HTR-8/SVneo (cell line): ENCODE results near the gene TRIM44.
"Not testable (repeated sequence)": the region's sequence is repeated elsewhere in the genome, so short reads cannot be mapped to it uniquely, and the experiment has no call there.

ENCODE experiments used
- DNase-seq: peaks from one replicate; pipeline ENCODE4 v3.0.0; 2011; ENCODE audit warnings: low spot score, mixed read lengths; ENCODE audit not compliant: insufficient read length
- FAIRE-seq: peaks from 2 replicates; lab custom pipeline; 2011; peaks lifted over from hg19 to GRCh38; lab: Jason Lieb, UNC

The TRIM44 gene

GRCh38 chr11:35712533-35712932, 50.0 kb downstream of the TRIM44 start:
- FAIRE-seq, result no peak

GRCh38 chr11:35714882-35715627, 52.5 kb downstream of the TRIM44 start:
- FAIRE-seq (peak; percentile 82), DNase-seq (no peak)

More at GRCh38 chr11:35712533-35712932, 50.0 kb downstream of the TRIM44 start:
- no peak for DNase-seq

- not testable (repeated sequence) for FAIRE-seq, DNase-seq
Measured at GRCh38 chr11:35715677-35716076, 53.1 kb downstream of the TRIM44 start.

GRCh38 chr11:35717043-35717442, 54.5 kb downstream of the TRIM44 start:
- no peak for FAIRE-seq
- no peak for DNase-seq

- no peak for DNase-seq
Measured at GRCh38 chr11:35717520-35717919, 54.9 kb downstream of the TRIM44 start.

DNA sequence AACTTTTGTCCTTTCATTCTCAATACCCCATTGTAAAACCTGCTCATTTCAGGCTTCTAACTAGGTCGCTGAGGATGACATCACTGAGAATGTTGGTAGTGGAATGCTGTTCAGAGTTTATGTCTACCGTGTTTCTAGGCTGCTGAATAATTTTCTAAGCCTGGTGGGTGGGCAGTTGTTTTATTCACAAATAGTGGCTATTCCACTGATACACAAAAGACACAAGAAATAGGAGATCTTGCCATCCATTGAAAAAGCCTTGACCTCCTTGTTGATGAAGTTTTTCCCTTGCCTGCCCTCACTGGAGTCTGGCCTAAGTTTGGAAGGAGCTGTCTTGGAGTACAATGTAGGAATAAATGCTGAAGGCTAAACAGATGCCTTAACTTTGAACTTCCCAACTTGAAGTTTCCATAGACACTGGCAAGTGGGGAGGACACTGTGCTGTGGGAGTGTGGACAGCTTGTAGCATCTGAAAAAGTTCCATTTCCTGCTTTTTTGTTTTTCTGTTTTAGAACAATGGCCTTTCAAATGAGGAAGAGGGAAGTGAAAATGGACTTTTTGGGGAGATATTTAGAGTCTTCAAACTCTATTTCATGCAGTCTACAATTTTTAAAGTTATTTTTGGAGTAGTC, 59.2 kb downstream of the TRIM44 start:
- FAIRE-seq (no peak), DNase-seq (no peak)

More at GRCh38 chr11:35717520-35717919, 54.9 kb downstream of the TRIM44 start:
- FAIRE-seq, result no peak

DNA sequence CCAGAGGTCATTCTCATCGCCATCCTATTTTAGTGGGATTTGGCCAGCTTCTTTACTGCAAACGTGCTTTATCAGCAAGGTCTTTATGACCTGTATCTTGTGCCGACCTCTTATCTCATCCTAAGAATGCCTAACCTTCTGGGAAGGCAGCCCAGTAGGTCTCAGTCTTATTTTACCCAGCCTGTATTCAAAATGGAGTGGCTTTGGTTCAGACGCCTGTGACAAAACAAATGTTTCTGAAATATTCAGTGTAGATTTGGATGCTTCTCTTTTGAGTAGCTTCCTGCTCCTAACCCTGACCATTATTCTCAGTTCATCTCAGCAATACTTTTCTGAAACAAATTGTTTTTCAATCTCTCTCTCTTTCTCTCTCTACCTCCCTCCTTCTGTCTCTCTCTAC, 60.1 kb downstream of the TRIM44 start:
- DNase-seq, result no peak
- FAIRE-seq, result no peak

- DNase-seq (no peak), FAIRE-seq (no peak)
Measured at GRCh38 chr11:35723493-35723892, 60.9 kb downstream of the TRIM44 start.

GRCh38 chr11:35723913-35724312, 61.3 kb downstream of the TRIM44 start:
- DNase-seq, result no peak
- FAIRE-seq, result no peak

GRCh38 chr11:35725885-35726284, 63.3 kb downstream of the TRIM44 start:
- no peak for FAIRE-seq
- DNase-seq, result peak; percentile 30

DNA sequence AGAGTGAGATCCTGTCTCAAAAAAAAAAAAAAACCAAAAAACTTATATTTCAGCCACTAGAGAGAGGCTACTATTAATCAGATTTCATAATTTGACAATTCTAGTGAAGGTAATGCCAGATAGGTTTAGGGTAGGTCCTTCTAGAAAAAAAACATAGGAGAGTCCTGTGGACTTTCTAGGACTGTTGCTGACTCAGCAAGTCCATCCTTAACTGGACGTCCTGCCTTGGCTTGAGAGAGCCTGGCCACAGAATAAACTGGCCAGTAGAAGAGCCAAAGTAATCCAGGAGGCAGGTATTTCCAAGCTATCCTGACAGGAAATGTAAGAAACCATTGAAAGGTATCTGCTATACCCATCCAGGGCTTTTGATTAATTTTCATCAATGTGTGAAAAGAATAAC, 64.6 kb downstream of the TRIM44 start:
- no peak for DNase-seq
- FAIRE-seq, result no peak

GRCh38 chr11:35730254-35730653, 67.7 kb downstream of the TRIM44 start:
- FAIRE-seq (no peak), DNase-seq (no peak)

- no peak for DNase-seq
- FAIRE-seq, result no peak
Measured at GRCh38 chr11:35734669-35735410, 72.3 kb downstream of the TRIM44 start.

GRCh38 chr11:35735411-35735810, 72.8 kb downstream of the TRIM44 start:
- FAIRE-seq, result no peak

DNA sequence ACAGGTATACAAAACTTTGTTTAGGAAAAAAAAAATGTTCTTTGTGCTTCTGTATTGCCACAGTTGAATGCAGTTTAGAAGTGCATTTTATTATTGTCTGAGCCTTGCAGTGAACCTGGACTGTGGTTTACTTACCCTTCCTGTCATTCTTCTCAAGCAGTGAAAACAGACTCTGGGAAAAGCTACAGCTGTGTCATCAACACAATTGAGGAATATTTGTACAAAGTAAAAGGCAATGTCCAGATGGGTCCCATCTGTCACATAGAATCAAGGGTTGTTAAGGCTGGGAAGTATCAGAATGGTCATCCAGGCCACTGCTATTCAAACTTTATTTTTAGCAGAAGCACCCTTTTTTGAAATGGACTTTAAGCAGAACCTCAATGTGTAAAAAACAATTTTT, 73.3 kb downstream of the TRIM44 start:
- no peak for DNase-seq
- FAIRE-seq, result no peak

More at GRCh38 chr11:35735411-35735810, 72.8 kb downstream of the TRIM44 start:
- DNase-seq, result no peak

- no peak for FAIRE-seq
- DNase-seq, result no peak
Measured at GRCh38 chr11:35736952-35737351, 74.4 kb downstream of the TRIM44 start.

GRCh38 chr11:35740061-35740799, 77.7 kb downstream of the TRIM44 start:
- DNase-seq, result no peak
- no peak for FAIRE-seq

GRCh38 chr11:35742707-35743454, 80.3 kb downstream of the TRIM44 start:
- no peak for FAIRE-seq
- no peak for DNase-seq

GRCh38 chr11:35746356-35747153, 84.0 kb downstream of the TRIM44 start:
- FAIRE-seq, result no peak
- no peak for DNase-seq
